Measurements from ENCODE around the gene ANKRD63. TPM values are rescaled to one million over a fixed set of nuclear protein-coding genes. Genes with fewer than 3 reads are reported as not detected.

The ANKRD63 gene
- total and polyA plus RNA-seq, 2 of the 8 experiments (the other 6 are each of a cell fraction or from before 2014, with no cell fraction given) = 0.18 to 0.26 TPM

DNA sequence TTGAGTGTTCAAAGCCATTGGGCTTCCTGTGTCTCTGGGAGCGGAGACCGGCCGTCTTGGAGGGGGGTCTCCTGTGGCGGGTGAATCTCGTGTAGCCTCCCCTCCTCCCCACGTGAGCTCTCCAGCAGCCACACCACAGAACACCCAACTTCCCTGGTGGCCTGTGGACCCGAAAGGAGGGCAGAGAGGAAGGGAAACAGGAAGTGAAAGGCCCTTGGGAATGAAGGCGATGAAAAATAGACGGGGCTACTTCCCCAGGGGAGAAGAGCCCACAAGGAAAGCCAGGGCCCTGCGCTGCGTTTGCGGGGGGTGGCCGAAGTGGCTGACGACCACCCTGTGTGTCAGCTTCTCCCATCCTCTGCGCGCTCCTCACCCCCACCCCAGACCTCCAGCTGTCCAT lies 5.4 kb downstream of the ANKRD63 start (continued):
- no peak for TF ChIP-seq EZH2 (IDR thresholded peaks at IDR 0.05; ENCODE audit: low read depth, low read length, severe bottlenecking)
- TF ChIP-seq YY1 (IDR thresholded peaks at IDR 0.05; ENCODE audit: low read depth, low read length) = no peak
- TF ChIP-seq RNF2 (IDR thresholded peaks at IDR 0.05; ENCODE audit: borderline replicate concordance, low read depth, low read length, missing control alignments, poor library complexity, severe bottlenecking) = no peak
- TF ChIP-seq GABPA (IDR thresholded peaks at IDR 0.05; ENCODE audit: borderline replicate concordance, insufficient read depth, low read length) = no peak
- no peak for TF ChIP-seq CHD1 (IDR thresholded peaks at IDR 0.05; ENCODE audit: low read depth, low read length)
- no peak for TF ChIP-seq SP1 (IDR thresholded peaks at IDR 0.05; ENCODE audit: low read depth, low read length)
- TF ChIP-seq NANOG (IDR thresholded peaks at IDR 0.05; ENCODE audit: insufficient read depth, low read depth, low read length, poor library complexity, severe bottlenecking) = no peak

Data from H1 (cell line).